ENCODE data around the gene GLA. TPM values are rescaled to one million over a fixed set of nuclear protein-coding genes. Genes with fewer than 3 reads are reported as not detected.

Gene GLA
- total RNA-seq, 1 experiment from 2014 or later, result 41.9 TPM

- H3K4me1 Mint-ChIP-seq, result no peaks in the 10 kb centered on the region
- H3K36me3 Mint-ChIP-seq (ENCODE audit: insufficient read depth in 1 of 3, low read depth in 3 of 3), result peaks cover 39 to 63% (median 60%) of the 10 kb centered on the region in 3 experiments
- Histone ChIP-seq H4K8ac (replicated peaks; ENCODE audit: insufficient read length, low read depth, low read length) (no peak overlapping the region), H3K4ac (ENCODE audit: low read depth, low read length) (no peak overlapping the region), H3K4me1 (ENCODE audit: insufficient read depth, low read length) (no peaks in the 10 kb centered on the region), H3K27ac (ENCODE audit: insufficient read length, low read depth, low read length) (no peak overlapping the region), H3K4me2 (ENCODE audit: insufficient read depth, insufficient read length, low read length) (no peak overlapping the region), H3K27me3 (ENCODE audit: insufficient read depth, low read length) (no peaks in the 10 kb centered on the region), H3K9me3 (ENCODE audit: control insufficient read depth, low read depth, low read length) (peaks cover 32% of the 10 kb centered on the region), H3K9ac (ENCODE audit: extremely low read depth, insufficient read length, low read length) (no peak overlapping the region), H2BK15ac (ENCODE audit: low read depth, low read length) (no peak overlapping the region), H2AFZ (ENCODE audit: low read length) (no peak overlapping the region), H2AK5ac (ENCODE audit: insufficient read length, low read length) (no peak overlapping the region), H3K23me2 (ENCODE audit: insufficient read length, low read depth, low read length, poor library complexity, severe bottlenecking) (no peaks in the 10 kb centered on the region), H4K20me1 (ENCODE audit: control insufficient read depth, insufficient read depth, insufficient read length) (no peaks in the 10 kb centered on the region), H3K79me2 (ENCODE audit: insufficient read depth, low read length) (no peaks in the 10 kb centered on the region), H2BK12ac (ENCODE audit: insufficient read length, low read depth, low read length) (no peak overlapping the region), H2BK20ac (ENCODE audit: low read depth, low read length, poor library complexity, severe bottlenecking) (no peak overlapping the region), H4K5ac (ENCODE audit: insufficient read length, low read depth, low read length) (no peak overlapping the region), H3K56ac (ENCODE audit: insufficient read length, low read depth, low read length) (no peak overlapping the region), H3K23ac (ENCODE audit: insufficient read length, low read depth, low read length) (no peak overlapping the region), H3T11ph (ENCODE audit: low read length) (no peak overlapping the region), H2BK120ac (ENCODE audit: low read depth, low read length, poor library complexity, severe bottlenecking) (no peak overlapping the region), H3K14ac (ENCODE audit: insufficient read depth, low read length) (no peak overlapping the region), H4K91ac (ENCODE audit: insufficient read length, low read depth, low read length) (no peak overlapping the region), H3K18ac (ENCODE audit: insufficient read length, low read depth, low read length) (no peak overlapping the region), H3K79me1 (ENCODE audit: insufficient read depth, low read depth, low read length, poor library complexity, severe bottlenecking) (no peaks in the 10 kb centered on the region), H2BK5ac (ENCODE audit: insufficient read length, low read length) (no peak overlapping the region)
- peaks cover 62 to 78% of the 10 kb centered on the region in 2 experiments for H3K9me3 Mint-ChIP-seq
- no peak overlapping the region for H3K27ac Mint-ChIP-seq
- no peak for DNase-seq
- no peak overlapping the region for H3K4me3 Mint-ChIP-seq
- WGBS (ENCODE audit: extremely low coverage, insufficient read length, low lambda C conversion rate), result no CpG with 5 or more reads among the region's 1 CpG
- no peaks in the 10 kb centered on the region for H3K27me3 Mint-ChIP-seq (ENCODE audit: low read depth)
- TF ChIP-seq CTCF (conservative IDR thresholded peaks at IDR 0.05), result no peak
Measured at GRCh38 chrX:101429934-101430333, 22.2 kb upstream of the GLA start.

All from H9 (cell line).